Neural progenitor cell (in vitro differentiated cells): ENCODE measurements around the gene DBP.

ENCODE experiments used
- EZH2 ChIP-seq: fragments of 200-600 bp; sonication (generic); IDR thresholded peaks from 2 replicates; pipeline ENCODE4 v1.6.1; 2017; ENCODE audit warnings: antibody characterized with exemption, mild to moderate bottlenecking, moderate library complexity
- TF ChIP-seq, protein P1 (sequence below): fragments of 200-600 bp; sonication (generic); IDR thresholded peaks from 2 replicates; pipeline ENCODE4 v1.5.1; 2017; ENCODE audit warnings: antibody characterized with exemption, mild to moderate bottlenecking

DNA sequence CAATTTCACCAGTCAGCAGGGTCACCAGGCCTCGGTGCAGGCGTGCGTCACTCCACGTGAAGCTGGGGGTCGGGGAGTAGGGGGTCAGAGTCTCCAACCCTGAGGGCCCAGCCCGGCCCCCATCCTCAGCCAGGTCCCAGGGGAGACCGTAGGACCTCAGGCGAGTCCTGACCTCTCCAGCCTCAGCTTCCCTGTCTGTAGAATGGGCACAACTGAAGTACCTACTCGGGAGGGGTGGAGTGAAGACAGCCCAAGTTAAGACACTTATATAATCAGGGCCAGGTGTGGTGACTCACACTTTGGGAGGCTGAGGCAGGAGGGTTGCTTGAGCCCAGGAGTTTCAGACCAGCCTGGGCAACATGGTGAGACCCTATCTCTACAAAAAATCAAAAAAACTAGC, 33.3 kb downstream of the DBP start:
- TF ChIP-seq EZH2 = no peak
- TF ChIP-seq, protein P1, sequence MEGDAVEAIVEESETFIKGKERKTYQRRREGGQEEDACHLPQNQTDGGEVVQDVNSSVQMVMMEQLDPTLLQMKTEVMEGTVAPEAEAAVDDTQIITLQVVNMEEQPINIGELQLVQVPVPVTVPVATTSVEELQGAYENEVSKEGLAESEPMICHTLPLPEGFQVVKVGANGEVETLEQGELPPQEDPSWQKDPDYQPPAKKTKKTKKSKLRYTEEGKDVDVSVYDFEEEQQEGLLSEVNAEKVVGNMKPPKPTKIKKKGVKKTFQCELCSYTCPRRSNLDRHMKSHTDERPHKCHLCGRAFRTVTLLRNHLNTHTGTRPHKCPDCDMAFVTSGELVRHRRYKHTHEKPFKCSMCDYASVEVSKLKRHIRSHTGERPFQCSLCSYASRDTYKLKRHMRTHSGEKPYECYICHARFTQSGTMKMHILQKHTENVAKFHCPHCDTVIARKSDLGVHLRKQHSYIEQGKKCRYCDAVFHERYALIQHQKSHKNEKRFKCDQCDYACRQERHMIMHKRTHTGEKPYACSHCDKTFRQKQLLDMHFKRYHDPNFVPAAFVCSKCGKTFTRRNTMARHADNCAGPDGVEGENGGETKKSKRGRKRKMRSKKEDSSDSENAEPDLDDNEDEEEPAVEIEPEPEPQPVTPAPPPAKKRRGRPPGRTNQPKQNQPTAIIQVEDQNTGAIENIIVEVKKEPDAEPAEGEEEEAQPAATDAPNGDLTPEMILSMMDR = no peak
